GM12878 (cell line): Measurements from ENCODE around the gene CNTNAP2.

Experiments used
- SPI1 ChIP-seq: IDR thresholded peaks from 2 replicates; pipeline ENCODE4 v1.6.1; 2011; ENCODE audit warnings: low read depth, mild to moderate bottlenecking, low read length, moderate library complexity, borderline replicate concordance; ENCODE audit not compliant: insufficient read depth
- TARDBP ChIP-seq: IDR thresholded peaks from 2 replicates; pipeline ENCODE4 v1.6.1; 2016; ENCODE audit warnings: borderline replicate concordance

DNA sequence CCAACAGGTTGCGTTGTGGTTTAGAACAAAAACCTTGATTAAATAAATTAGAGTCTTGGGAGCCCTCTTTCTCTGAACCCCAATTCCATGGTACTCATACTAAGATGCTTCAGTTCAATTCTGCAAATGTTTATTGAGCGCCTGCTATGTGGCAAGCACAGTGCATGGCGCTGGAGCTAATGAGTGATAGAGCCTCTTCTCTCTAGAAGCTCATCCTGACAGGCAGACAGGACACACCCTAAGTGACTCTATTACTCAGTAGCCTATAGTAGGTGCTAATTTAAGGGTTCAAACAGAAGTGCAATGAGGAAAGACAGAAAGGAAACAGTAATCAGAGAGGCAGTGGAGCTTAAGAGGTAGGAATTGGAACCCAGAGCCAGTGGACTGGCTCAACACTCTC is 2349.5 kb downstream of the CNTNAP2 start:
- TF ChIP-seq SPI1 (no peak), TARDBP (no peak)
